Measurements from ENCODE around the gene TRAPPC11.

The TRAPPC11 gene

DNA sequence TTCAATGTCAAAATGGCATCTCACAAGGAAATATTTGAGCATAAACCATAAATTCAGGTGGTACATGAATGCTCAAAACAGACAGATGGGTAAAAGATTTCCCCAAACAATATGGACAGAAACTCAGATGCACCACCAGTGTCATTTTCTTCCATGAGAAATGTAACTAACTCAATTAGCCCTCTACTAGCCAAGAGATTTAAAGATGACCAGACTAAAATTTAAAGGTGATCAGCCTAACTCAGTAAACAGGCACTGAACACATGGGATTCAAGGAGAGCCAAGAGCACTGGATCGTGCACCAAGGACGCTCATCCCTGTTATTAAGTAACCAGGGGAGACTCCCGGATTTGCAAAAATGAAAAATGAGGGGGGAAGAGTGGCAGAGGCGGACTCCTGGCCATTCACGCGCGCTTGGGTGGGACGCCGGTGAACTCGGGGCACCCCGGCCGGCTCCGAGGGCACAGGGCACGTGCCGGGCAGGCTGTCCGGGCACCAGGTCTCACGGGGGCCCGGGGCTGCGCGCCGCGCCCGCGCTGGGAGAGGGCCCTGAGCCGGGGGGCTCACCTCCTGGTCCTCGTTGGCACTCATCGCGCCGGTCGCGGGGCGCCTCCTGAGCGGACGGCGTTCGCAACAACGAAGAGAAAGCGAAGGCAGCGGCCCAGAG is 598 bp upstream of the TRAPPC11 start:
- in situ Hi-C loops (cut with HindIII; ENCODE audit: low pct_unique_long_range_greater_than_20kb, low sequenced_read_pairs): no loop called here
- TF ChIP-seq JUND (IDR thresholded peaks at IDR 0.05; ENCODE audit: low read depth): no peak
- DNase-seq (ENCODE audit: low read depth in 1 of 2, low spot score in 1 of 2): peak in 1 of 2 experiments; percentile 11

DNA sequence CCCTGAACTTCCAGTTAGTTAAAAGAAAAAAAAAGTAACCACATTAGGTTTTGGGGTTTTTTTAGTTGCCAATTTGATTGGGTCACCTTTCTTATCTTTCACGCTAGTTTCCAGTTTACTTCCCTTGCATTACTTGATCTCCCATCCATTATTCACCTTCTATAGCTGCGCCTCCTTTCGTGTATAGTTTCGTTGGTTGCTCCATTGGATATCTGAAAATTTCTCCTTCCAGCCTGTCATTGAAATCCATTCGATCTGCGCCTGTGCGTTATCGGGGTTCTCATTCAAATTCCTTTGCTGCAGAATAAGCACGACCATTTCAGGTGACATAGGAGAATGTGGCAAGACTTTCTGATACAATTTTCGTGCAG is 764 bp downstream of the TRAPPC11 start:
- in situ Hi-C loops (cut with HindIII; ENCODE audit: low pct_unique_long_range_greater_than_20kb, low sequenced_read_pairs): no loop called here
- DNase-seq (ENCODE audit: low read depth in 1 of 2, low spot score in 1 of 2): no peak
- TF ChIP-seq JUND (IDR thresholded peaks at IDR 0.05; ENCODE audit: low read depth): no peak

DNA sequence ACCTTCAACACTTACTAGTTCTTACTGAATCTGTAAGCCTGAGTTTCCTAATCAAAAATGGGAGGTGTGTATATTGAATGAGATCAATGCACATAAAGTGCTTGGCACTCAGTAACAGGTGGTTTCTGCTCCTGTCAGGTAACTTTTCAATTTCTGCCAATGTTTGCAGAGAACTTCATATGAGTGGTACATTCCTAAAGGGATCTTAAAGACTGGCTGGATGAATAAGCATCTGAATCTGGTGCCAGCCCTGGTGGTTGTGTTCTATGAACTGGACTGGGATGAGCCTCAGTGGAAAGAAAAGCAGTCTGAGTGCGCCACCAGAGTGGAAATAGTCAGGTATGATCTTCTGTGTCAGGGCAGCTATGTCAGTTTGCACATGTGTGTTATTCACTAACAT is 7.0 kb downstream of the TRAPPC11 start:
- in situ Hi-C loops (cut with HindIII; ENCODE audit: low pct_unique_long_range_greater_than_20kb, low sequenced_read_pairs): no loop called here
- no peak for DNase-seq (ENCODE audit: low read depth in 1 of 2, low spot score in 1 of 2)
- no peak for TF ChIP-seq JUND (IDR thresholded peaks at IDR 0.05; ENCODE audit: low read depth)

DNA sequence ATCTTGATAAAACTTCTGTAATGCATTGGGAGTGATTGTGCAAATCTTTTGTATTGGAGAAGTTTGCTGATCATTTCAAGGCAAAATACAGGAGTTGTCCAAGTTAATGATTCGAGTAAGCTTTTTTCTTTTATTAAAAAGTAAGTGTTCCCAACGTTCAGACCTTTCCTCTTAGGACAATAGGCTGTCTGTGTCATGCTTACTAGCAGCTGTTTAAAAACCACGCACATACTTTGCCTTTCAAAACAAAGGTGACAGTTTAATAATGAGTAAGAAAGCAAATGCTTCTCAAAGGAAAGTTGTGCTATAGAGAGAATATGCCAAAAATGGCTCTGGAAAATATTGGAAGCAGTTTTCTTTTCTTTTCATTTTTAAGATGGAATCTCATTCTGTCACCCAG is 11.2 kb downstream of the TRAPPC11 start:
- TF ChIP-seq JUND (IDR thresholded peaks at IDR 0.05; ENCODE audit: low read depth): no peak
- in situ Hi-C loops (cut with HindIII; ENCODE audit: low pct_unique_long_range_greater_than_20kb, low sequenced_read_pairs): no loop called here
- no peak for DNase-seq (ENCODE audit: low read depth in 1 of 2, low spot score in 1 of 2)

DNA sequence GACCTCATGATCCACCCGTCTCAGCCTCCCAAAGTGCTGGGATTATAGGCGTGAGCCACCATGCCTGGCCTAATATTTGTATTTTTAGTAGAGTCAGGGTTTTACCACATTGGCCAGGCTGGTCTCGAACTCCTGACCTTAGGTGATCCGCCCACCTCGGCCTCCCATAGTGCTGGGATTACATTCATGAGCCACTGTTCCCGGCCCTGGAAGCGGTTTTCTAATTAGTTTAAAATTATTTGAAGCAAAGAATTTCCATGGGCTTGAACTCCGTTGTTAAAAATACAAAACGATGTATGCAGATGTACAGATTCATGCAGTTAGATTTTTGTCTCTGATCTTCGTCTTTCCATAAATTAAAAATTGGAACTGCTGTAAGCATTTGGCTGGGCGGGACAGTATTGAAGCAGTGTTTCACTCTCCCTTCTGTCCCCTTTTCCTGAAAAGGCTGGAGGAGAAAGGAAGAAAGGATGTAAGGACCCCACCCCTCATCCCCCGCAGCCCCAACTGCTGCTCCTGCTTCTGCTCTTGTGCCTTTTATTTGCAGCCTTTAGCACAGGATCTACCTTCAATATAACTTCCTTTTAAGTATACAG is 12.0 kb downstream of the TRAPPC11 start:
- no peak for TF ChIP-seq JUND (IDR thresholded peaks at IDR 0.05; ENCODE audit: low read depth)
- in situ Hi-C loops (cut with HindIII; ENCODE audit: low pct_unique_long_range_greater_than_20kb, low sequenced_read_pairs): no loop called here
- DNase-seq (ENCODE audit: low read depth in 1 of 2, low spot score in 1 of 2): no peak

DNA sequence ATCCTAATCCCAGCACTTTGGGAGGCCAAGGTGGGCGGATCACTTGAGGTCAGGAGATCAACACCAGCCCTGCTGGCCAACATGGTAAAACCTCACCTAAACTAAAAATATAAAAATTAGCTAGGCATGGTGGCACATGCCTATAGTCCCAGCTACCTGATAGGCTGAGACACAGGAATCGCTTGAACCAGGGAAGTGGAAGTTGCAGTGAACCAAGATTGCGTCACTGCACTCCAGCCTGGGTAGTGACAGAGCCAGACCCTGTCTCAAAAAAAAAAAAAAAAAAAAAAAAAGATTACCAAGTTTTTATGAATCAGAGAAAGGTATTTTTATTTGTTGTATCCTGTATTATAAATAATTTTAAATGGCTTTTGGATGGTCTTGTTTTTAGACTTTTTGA is 15.1 kb downstream of the TRAPPC11 start:
- no peak for DNase-seq (ENCODE audit: low read depth in 1 of 2, low spot score in 1 of 2)
- TF ChIP-seq JUND (IDR thresholded peaks at IDR 0.05; ENCODE audit: low read depth): no peak
- in situ Hi-C loops (cut with HindIII; ENCODE audit: low pct_unique_long_range_greater_than_20kb, low sequenced_read_pairs): no loop called here

DNA sequence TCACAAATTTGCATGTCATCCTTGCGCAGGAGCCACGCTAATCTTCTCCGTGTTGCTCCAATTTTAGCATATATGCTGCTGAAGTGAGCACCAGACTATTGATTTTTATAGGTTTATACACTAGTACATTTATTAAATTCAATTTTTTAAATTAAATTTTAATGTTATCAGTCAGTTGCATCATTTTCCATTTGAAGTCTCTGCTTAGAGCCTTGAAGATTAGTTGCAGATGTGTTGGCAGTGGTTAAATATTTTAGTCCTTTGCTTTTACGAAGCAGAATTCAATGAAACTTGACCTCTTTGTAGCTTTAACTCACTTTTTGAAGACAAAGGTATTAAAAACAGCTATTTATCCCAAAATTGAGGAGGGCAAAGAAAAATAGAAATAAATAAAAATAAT is 16.5 kb downstream of the TRAPPC11 start:
- in situ Hi-C loops (cut with HindIII; ENCODE audit: low pct_unique_long_range_greater_than_20kb, low sequenced_read_pairs): no loop called here
- no peak for TF ChIP-seq JUND (IDR thresholded peaks at IDR 0.05; ENCODE audit: low read depth)
- DNase-seq (ENCODE audit: low read depth in 1 of 2, low spot score in 1 of 2): no peak

DNA sequence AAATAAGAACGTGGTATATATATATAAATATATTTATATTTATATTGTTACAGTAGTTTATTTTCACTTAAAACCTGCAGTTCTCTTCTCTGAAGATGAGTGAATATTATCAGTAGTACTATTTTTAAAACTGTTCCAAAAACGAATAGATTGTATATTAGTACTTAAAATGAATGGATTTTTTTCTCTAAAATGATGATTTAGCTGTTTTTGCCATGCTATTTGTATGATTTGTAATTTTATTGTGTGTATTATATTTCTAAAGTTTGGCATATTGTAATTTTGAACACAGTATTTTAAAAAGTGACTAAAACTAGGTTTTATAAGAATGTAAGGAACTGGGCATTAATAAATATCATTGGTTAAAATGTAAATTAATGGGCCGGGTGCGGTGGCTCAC is 22.0 kb downstream of the TRAPPC11 start:
- in situ Hi-C loops (cut with HindIII; ENCODE audit: low pct_unique_long_range_greater_than_20kb, low sequenced_read_pairs): no loop called here
- TF ChIP-seq JUND (IDR thresholded peaks at IDR 0.05; ENCODE audit: low read depth): no peak
- DNase-seq (ENCODE audit: low read depth in 1 of 2, low spot score in 1 of 2): no peak

DNA sequence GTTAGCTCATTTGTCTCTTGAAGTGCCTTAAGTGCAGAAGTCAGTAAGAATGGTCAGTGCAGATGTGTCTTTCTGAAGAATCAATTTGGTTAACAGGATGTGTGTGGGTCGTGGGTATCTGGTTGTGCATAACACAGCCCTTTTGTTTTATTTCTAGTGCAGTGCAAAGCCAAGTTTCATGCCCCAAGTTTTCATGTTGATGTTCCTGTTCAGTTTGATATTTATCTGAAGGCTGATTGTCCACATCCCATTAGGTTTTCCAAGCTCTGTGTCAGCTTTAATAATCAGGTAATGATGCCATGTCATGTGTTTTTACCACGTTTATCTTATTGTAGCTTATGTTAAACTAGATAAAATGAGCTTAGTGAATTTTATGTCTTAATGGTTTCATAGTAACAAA is 27.4 kb downstream of the TRAPPC11 start:
- in situ Hi-C loops (cut with HindIII; ENCODE audit: low pct_unique_long_range_greater_than_20kb, low sequenced_read_pairs): no loop called here
- DNase-seq (ENCODE audit: low read depth in 1 of 2, low spot score in 1 of 2): no peak
- no peak for TF ChIP-seq JUND (IDR thresholded peaks at IDR 0.05; ENCODE audit: low read depth)

DNA sequence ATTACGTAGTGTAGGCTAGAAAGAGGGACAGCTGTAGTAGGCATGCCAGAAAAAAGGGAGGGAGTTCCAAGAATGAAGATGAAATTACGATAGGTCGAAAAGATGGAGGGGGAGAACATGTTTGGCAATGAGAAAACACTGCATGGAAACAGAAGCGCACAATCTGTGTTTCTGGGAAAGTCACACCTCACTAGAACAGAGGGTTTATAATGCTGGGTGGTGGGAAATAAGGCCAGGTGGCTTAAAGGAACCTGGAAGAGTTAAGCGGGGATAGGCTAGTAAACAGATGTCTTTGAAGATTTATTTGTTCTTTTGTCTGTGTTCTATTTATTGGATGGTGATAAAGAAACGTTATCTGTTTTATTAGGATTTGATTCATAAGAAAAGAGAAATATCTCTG is 29.1 kb downstream of the TRAPPC11 start:
- in situ Hi-C loops (cut with HindIII; ENCODE audit: low pct_unique_long_range_greater_than_20kb, low sequenced_read_pairs): no loop called here
- DNase-seq (ENCODE audit: low read depth in 1 of 2, low spot score in 1 of 2): no peak
- TF ChIP-seq JUND (IDR thresholded peaks at IDR 0.05; ENCODE audit: low read depth): no peak

DNA sequence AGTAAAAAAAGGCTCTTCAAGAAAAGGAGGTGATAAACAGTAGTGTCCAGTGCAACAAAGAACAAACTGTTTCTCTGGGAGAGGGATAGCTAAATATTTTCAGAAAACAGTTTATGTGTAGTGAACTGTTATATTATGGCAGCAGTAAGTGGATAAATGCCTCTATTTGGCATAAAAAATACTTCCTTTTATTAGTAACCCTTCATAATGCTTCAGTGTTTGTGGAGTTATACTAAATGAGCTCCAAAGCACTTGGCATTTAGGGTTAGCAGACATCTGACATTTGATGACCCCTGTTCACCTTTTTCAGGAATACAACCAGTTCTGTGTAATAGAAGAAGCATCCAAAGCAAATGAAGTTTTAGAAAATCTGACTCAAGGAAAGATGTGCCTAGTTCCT is 31.9 kb downstream of the TRAPPC11 start:
- no peak for TF ChIP-seq JUND (IDR thresholded peaks at IDR 0.05; ENCODE audit: low read depth)
- in situ Hi-C loops (cut with HindIII; ENCODE audit: low pct_unique_long_range_greater_than_20kb, low sequenced_read_pairs): no loop called here
- DNase-seq (ENCODE audit: low read depth in 1 of 2, low spot score in 1 of 2): no peak

DNA sequence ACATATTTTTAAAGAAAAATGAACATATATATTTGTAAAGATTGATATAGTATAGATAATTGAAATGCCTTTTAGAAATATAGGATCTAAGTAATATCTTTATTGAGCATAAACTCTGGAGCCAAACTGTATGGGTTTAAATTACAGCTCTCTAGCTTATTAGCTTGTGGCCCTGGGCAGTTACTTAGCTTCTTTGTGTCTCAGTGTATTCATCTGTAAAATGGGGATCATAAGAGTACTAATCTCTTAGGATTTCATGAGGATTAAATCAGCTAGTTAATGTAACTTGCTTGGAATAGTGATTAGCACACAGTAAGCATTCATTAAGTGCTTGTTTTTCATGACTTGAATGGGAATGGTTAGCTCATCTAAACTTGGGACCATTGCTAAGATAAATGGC is 32.8 kb downstream of the TRAPPC11 start:
- in situ Hi-C loops (cut with HindIII; ENCODE audit: low pct_unique_long_range_greater_than_20kb, low sequenced_read_pairs): no loop called here
- no peak for TF ChIP-seq JUND (IDR thresholded peaks at IDR 0.05; ENCODE audit: low read depth)
- no peak for DNase-seq (ENCODE audit: low read depth in 1 of 2, low spot score in 1 of 2)

DNA sequence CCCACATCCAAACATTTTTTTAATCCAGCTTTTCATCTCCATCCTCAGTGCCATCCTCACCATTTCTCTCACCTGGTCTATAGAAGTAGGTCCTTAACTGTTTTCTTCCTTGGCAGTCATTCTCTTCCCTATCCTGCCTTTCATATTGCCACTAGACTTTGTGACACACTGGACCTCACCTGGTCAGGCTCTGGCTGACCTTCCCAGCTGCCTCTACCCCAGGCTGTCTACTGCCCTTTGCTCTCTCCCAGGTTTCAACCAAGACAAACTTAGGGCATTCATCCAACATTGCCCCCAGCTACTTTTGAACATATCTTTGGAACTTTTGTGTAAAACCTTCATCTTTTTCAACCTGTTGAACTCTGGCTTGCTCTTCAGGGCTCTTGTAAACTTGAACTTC is 39.8 kb downstream of the TRAPPC11 start:
- TF ChIP-seq JUND (IDR thresholded peaks at IDR 0.05; ENCODE audit: low read depth): no peak
- in situ Hi-C loops (cut with HindIII; ENCODE audit: low pct_unique_long_range_greater_than_20kb, low sequenced_read_pairs): no loop called here
- DNase-seq (ENCODE audit: low read depth in 1 of 2, low spot score in 1 of 2): no peak

DNA sequence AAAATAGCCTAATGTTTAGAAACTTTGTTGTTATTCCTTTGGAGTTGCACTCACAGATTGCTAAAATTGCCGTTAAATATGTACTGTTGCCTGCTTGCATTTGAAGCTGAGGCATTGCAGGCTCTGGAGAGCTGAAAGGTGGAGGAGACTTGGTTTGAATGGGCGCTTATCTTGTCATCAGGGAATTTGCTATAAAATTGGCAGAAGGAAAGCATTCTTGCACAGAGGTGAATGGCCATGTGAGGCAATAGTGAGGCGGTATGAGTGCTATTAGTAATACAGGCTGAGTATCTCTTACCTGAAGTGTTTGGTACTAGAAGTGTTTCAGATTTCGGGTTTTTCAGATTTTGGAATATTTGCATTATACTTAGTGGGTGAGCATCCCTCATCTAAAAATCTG is 41.3 kb downstream of the TRAPPC11 start:
- in situ Hi-C loops (cut with HindIII; ENCODE audit: low pct_unique_long_range_greater_than_20kb, low sequenced_read_pairs): no loop called here
- peak; percentile 19 to 73 for DNase-seq (ENCODE audit: low read depth in 1 of 2, low spot score in 1 of 2)
- no peak for TF ChIP-seq JUND (IDR thresholded peaks at IDR 0.05; ENCODE audit: low read depth)
